GM12878 (cell line): ENCODE data around the gene CNTNAP5. TPM values are rescaled to one million over a fixed set of nuclear protein-coding genes. Genes with fewer than 3 reads are reported as not detected.

Experiments used
- ATAC-seq: fragments of 200-7000 bp; cut with Tn5 transposase; 3 replicates; pipeline ENCODE4 v1.9.1; 2020; ENCODE audit warnings: mild to moderate bottlenecking, moderate library complexity
- BruUV-seq: library from RNA; stranded (reverse); fragments of 400-500 nt; replicated peaks from 2 replicates; lab custom pipeline; 2021; lab: Mats Ljungman, UMichigan
- CTCF ChIA-PET: fragments of 300-600 bp; sonication (Branson Sonifier 250); formaldehyde crosslinking; extraction: SDS; loops from one replicate; lab custom pipeline; 2021; ENCODE audit warnings: inconsistent platforms; lab: Yijun Ruan, JAX
- POLR2A ChIA-PET: fragments of 350-600 bp; formaldehyde crosslinking; extraction: SDS; loops from one replicate; lab custom pipeline; 2021; ENCODE audit warnings: inconsistent platforms; lab: Charles Lee
- RAD21 ChIA-PET: fragments of 300-600 bp; sonication (Branson Sonifier 250); formaldehyde crosslinking; loops from one replicate; lab custom pipeline; 2023; ENCODE audit warnings: antibody characterized with exemption; ENCODE audit not compliant: unreplicated experiment; lab: Charles Lee
- SMC1A ChIA-PET: fragments of 300-600 bp; sonication (Branson Sonifier 250); formaldehyde crosslinking; loops from one replicate; lab custom pipeline; 2023; ENCODE audit not compliant: unreplicated experiment, uncharacterized antibody; lab: Charles Lee
- DNase-seq: peaks from one replicate; pipeline ENCODE4 v3.0.0-alpha.2; 2011; ENCODE audit warnings: low read depth, low spot score
- FAIRE-seq: peaks from 3 replicates; lab custom pipeline; 2011; peaks lifted over from hg19 to GRCh38; lab: Jason Lieb, UNC
- H2AFZ ChIP-seq: 2 replicates; pipeline ENCODE4 v1.6.0; 2011; ENCODE audit warnings: low read depth, low read length, control low read depth; ENCODE audit not compliant: control insufficient read depth
- H3K27ac ChIP-seq: 2 replicates; pipeline ENCODE4 v1.5.1; 2011; ENCODE audit warnings: control low read depth; ENCODE audit not compliant: control insufficient read depth, insufficient read depth
- H3K27me3 ChIP-seq, 2 experiments: replicated peaks in 1 of 2; 2 replicates each; pipeline versions ENCODE4 v1.6.0 to v1.6.1; 2011; ENCODE audit warnings: low read length in 1 of 2; ENCODE audit not compliant: control insufficient read depth in 2 of 2, insufficient read depth in 2 of 2
- H3K36me3 ChIP-seq, 2 experiments: 2 replicates each; pipeline ENCODE4 v1.5.1; 2011; ENCODE audit warnings: low read length in 1 of 2; ENCODE audit not compliant: control insufficient read depth in 2 of 2, insufficient read depth in 2 of 2
- H3K4me1 ChIP-seq: 2 replicates; pipeline ENCODE4 v1.6.1; 2011; ENCODE audit warnings: mild to moderate bottlenecking, low read length, moderate library complexity, mixed read lengths; ENCODE audit not compliant: control insufficient read depth, insufficient read depth
- H3K4me2 ChIP-seq: 2 replicates; pipeline ENCODE4 v1.6.0; 2011; ENCODE audit warnings: control low read depth; ENCODE audit not compliant: control insufficient read depth, insufficient read depth
- H3K4me3 ChIP-seq: fragments of 200-600 bp; sonication (generic); 2 replicates; pipeline ENCODE4 v1.5.1; 2016
- H3K79me2 ChIP-seq: 2 replicates; pipeline ENCODE4 v1.6.0; 2011; ENCODE audit warnings: low read length; ENCODE audit not compliant: control insufficient read depth, insufficient read depth
- H3K9ac ChIP-seq: 2 replicates; pipeline ENCODE4 v1.8.0; 2011; ENCODE audit warnings: low read length, control low read depth, mixed read lengths; ENCODE audit not compliant: control insufficient read depth, insufficient read depth
- H3K9me3 ChIP-seq: replicated peaks from 3 replicates; pipeline ENCODE4 v1.5.1; 2011; ENCODE audit warnings: mild to moderate bottlenecking, low read length; ENCODE audit not compliant: control insufficient read depth, insufficient read depth
- H4K20me1 ChIP-seq: 2 replicates; pipeline ENCODE4 v1.6.0; 2011; ENCODE audit not compliant: control insufficient read depth, insufficient read depth
- CBX5 ChIP-seq: sonication (generic); IDR thresholded peaks from 2 replicates; pipeline ENCODE4 v1.6.1; 2016; ENCODE audit warnings: low read depth, moderate library complexity, mild to moderate bottlenecking, inconsistent platforms
- ETV6 ChIP-seq, 2 experiments: fragments of 450-650 bp in 1 of 2; IDR thresholded peaks in 1 of 2; conservative IDR thresholded peaks in 1 of 2; 2 replicates each; pipeline ENCODE4 v1.6.1; 2014; ENCODE audit warnings: antibody characterized with exemption in 1 of 2, borderline replicate concordance in 1 of 2, low read depth in 1 of 2, mild to moderate bottlenecking in 1 of 2, moderate library complexity in 1 of 2
- GATAD2B ChIP-seq: fragments of 450-650 bp; conservative IDR thresholded peaks from 2 replicates; pipeline ENCODE4 v1.6.1; 2017; ENCODE audit warnings: low read depth, mild to moderate bottlenecking, moderate library complexity
- NBN ChIP-seq: fragments of 450-650 bp; IDR thresholded peaks from 2 replicates; pipeline ENCODE4 v1.6.1; 2016
- POLR2AphosphoS5 ChIP-seq: IDR thresholded peaks from 2 replicates; pipeline ENCODE4 v1.6.1; 2011; ENCODE audit warnings: mild to moderate bottlenecking, low read length, inconsistent platforms
- RELA ChIP-seq: fragments of 450-650 bp; IDR thresholded peaks from 2 replicates; pipeline ENCODE4 v1.8.0; 2014; ENCODE audit warnings: borderline replicate concordance; ENCODE audit not compliant: partially characterized antibody
- SMC3 ChIP-seq: IDR thresholded peaks from 2 replicates; pipeline ENCODE4 v1.6.1; 2011; ENCODE audit warnings: low read length, improper control_type of control experiment, borderline replicate concordance
- TARDBP ChIP-seq: IDR thresholded peaks from 2 replicates; pipeline ENCODE4 v1.6.1; 2016; ENCODE audit warnings: borderline replicate concordance
- ZNF207 ChIP-seq: fragments of 450-650 bp; IDR thresholded peaks from 2 replicates; pipeline ENCODE4 v1.6.1; 2014; ENCODE audit warnings: antibody characterized with exemption, mild to moderate bottlenecking, borderline replicate concordance
- ZNF217 ChIP-seq: fragments of 450-650 bp; IDR thresholded peaks from 2 replicates; pipeline ENCODE4 v1.6.1; 2017; ENCODE audit warnings: antibody characterized with exemption, mild to moderate bottlenecking
- ZNF24 ChIP-seq: fragments of 450-650 bp; IDR thresholded peaks from 2 replicates; pipeline ENCODE4 v1.6.1; 2017; ENCODE audit warnings: antibody characterized with exemption, mild to moderate bottlenecking
- ZNF384 ChIP-seq: IDR thresholded peaks from 2 replicates; pipeline ENCODE4 v1.6.1; 2012; ENCODE audit warnings: low read depth, mild to moderate bottlenecking, low read length, improper control_type of control experiment, borderline replicate concordance
- in situ Hi-C: fragments of 300-500 bp; cut with MboI; formaldehyde crosslinking; loops from 9 replicates; pipeline ENCODE4 v1.14.3; 2018; ENCODE audit warnings: mixed read lengths
- intact Hi-C: fragments of 100-400 bp; cut with micrococcal nuclease; formaldehyde crosslinking; loops from one replicate; pipeline ENCODE4 v1.14.2; 2022; ENCODE audit not compliant: unreplicated experiment
- polyA plus RNA-seq, 11 experiments: library from polyadenylated mRNA; depleted of rRNA in 4 of 11; unstranded in 6 of 11; stranded (reverse) in 5 of 11; fragments of >200 nt; fragmentation: Nextera tagmentation in 4 of 11; fragmentation: Illumina TruSeq in 1 of 11; extraction: Ambion mirVana in 4 of 11; extraction: Trizol in 1 of 11; gene quantifications; 1 replicate in 1 of 11; 2 replicates in 10 of 11; pipeline versions ENCODE4 v1.2.1 to v1.2.3, GENCODE V29; 2011 to 2016; ENCODE audit warnings: inconsistent platforms in 2 of 11, missing spikeins in 2 of 11, low read depth in 1 of 11
- total RNA-seq, 4 experiments: library from RNA; depleted of rRNA in 3 of 4; stranded (reverse); fragments of >200 nt in 3 of 4; fragmentation: Illumina TruSeq in 1 of 4; extraction: Trizol in 1 of 4; gene quantifications; 2 replicates each; pipeline versions ENCODE4 v1.2.1 to v1.2.3, GENCODE V29; 2013 to 2021
- TF ChIP-seq, protein P1 (sequence below): fragments of 450-650 bp; IDR thresholded peaks from 2 replicates; pipeline ENCODE4 v1.6.1; 2017; ENCODE audit warnings: borderline replicate concordance
- TF ChIP-seq, protein P2 (sequence below): fragments of 450-650 bp; IDR thresholded peaks from 2 replicates; pipeline ENCODE4 v1.6.1; 2017; ENCODE audit warnings: mild to moderate bottlenecking, moderate library complexity
- TF ChIP-seq, protein P3 (sequence below): fragments of 450-650 bp; IDR thresholded peaks from 2 replicates; pipeline ENCODE4 v1.6.1; 2018; ENCODE audit warnings: mild to moderate bottlenecking, low read depth, moderate library complexity; ENCODE audit not compliant: partially characterized antibody
- TF ChIP-seq, protein P4 (sequence below): IDR thresholded peaks from 2 replicates; pipeline ENCODE4 v1.6.1; 2011; ENCODE audit warnings: borderline replicate concordance, low read depth, mild to moderate bottlenecking, moderate library complexity, low read length; ENCODE audit not compliant: insufficient read depth, poor library complexity, severe bottlenecking

CNTNAP5 gene
- total and polyA plus RNA-seq, 10 of the 15 experiments (the other 5 are each of a cell fraction or from before 2014, with no cell fraction given) = not detected

DNA sequence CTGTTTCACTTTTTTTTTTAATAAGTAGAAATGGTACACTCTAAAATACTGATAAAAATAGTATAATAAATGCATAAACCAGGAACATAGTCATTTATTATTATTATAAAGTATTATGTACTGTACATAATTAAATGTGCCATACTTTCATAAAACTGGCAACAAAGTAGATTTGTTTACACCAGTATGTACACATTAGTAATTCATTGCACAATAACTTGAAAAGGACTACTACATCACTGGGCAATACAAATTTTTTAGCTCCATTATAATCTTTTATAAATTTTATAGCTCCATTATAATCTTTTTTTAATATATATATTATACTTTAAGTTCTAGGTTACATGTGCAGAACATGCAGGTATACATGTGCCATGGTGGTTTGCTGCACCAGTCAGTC is 636.5 kb downstream of the CNTNAP5 start:
- SMC1A ChIA-PET = interaction anchor here (0.6 to 1.6 kb wide), 2 partner anchors 13 to 33 kb away, joined by 3 read pairs; no protein-coding TSS in a partner anchor
- no peak overlapping the region for H3K9ac ChIP-seq
- CTCF ChIA-PET = no interaction called here
- no peak for ATAC-seq
- no peak overlapping the region for H2AFZ ChIP-seq
- H3K4me2 ChIP-seq = no peak overlapping the region
- RAD21 ChIA-PET = no interaction called here
- intact Hi-C loops = no loop called here
- in situ Hi-C loops = no loop called here
- no peaks in the 10 kb centered on the region for H3K36me3 ChIP-seq
- BruUV-seq = no TSS peak
- H3K4me3 ChIP-seq = no peak overlapping the region
- TF ChIP-seq ZNF24 (no peak), ZNF207 (no peak), TARDBP (no peak), GATAD2B (no peak), RELA (no peak), ETV6 (conservative IDR thresholded peaks at IDR 0.05 in 1 of 2, IDR thresholded peaks at IDR 0.05 in 1 of 2; ENCODE audit: borderline replicate concordance in 1 of 2, low read depth in 1 of 2) (no peak), SMC3 (no peak), CBX5 (no peak), ZNF384 (no peak), NBN (no peak), POLR2AphosphoS5 (no peak), ZNF217 (no peak)
- TF ChIP-seq, protein P1, sequence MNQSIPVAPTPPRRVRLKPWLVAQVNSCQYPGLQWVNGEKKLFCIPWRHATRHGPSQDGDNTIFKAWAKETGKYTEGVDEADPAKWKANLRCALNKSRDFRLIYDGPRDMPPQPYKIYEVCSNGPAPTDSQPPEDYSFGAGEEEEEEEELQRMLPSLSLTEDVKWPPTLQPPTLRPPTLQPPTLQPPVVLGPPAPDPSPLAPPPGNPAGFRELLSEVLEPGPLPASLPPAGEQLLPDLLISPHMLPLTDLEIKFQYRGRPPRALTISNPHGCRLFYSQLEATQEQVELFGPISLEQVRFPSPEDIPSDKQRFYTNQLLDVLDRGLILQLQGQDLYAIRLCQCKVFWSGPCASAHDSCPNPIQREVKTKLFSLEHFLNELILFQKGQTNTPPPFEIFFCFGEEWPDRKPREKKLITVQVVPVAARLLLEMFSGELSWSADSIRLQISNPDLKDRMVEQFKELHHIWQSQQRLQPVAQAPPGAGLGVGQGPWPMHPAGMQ = no peak
- TF ChIP-seq, protein P2, sequence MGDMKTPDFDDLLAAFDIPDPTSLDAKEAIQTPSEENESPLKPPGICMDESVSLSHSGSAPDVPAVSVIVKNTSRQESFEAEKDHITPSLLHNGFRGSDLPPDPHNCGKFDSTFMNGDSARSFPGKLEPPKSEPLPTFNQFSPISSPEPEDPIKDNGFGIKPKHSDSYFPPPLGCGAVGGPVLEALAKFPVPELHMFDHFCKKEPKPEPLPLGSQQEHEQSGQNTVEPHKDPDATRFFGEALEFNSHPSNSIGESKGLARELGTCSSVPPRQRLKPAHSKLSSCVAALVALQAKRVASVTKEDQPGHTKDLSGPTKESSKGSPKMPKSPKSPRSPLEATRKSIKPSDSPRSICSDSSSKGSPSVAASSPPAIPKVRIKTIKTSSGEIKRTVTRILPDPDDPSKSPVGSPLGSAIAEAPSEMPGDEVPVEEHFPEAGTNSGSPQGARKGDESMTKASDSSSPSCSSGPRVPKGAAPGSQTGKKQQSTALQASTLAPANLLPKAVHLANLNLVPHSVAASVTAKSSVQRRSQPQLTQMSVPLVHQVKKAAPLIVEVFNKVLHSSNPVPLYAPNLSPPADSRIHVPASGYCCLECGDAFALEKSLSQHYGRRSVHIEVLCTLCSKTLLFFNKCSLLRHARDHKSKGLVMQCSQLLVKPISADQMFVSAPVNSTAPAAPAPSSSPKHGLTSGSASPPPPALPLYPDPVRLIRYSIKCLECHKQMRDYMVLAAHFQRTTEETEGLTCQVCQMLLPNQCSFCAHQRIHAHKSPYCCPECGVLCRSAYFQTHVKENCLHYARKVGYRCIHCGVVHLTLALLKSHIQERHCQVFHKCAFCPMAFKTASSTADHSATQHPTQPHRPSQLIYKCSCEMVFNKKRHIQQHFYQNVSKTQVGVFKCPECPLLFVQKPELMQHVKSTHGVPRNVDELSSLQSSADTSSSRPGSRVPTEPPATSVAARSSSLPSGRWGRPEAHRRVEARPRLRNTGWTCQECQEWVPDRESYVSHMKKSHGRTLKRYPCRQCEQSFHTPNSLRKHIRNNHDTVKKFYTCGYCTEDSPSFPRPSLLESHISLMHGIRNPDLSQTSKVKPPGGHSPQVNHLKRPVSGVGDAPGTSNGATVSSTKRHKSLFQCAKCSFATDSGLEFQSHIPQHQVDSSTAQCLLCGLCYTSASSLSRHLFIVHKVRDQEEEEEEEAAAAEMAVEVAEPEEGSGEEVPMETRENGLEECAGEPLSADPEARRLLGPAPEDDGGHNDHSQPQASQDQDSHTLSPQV = no peak
- TF ChIP-seq, protein P3, sequence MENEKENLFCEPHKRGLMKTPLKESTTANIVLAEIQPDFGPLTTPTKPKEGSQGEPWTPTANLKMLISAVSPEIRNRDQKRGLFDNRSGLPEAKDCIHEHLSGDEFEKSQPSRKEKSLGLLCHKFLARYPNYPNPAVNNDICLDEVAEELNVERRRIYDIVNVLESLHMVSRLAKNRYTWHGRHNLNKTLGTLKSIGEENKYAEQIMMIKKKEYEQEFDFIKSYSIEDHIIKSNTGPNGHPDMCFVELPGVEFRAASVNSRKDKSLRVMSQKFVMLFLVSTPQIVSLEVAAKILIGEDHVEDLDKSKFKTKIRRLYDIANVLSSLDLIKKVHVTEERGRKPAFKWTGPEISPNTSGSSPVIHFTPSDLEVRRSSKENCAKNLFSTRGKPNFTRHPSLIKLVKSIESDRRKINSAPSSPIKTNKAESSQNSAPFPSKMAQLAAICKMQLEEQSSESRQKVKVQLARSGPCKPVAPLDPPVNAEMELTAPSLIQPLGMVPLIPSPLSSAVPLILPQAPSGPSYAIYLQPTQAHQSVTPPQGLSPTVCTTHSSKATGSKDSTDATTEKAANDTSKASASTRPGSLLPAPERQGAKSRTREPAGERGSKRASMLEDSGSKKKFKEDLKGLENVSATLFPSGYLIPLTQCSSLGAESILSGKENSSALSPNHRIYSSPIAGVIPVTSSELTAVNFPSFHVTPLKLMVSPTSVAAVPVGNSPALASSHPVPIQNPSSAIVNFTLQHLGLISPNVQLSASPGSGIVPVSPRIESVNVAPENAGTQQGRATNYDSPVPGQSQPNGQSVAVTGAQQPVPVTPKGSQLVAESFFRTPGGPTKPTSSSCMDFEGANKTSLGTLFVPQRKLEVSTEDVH = no peak
- TF ChIP-seq, protein P4, sequence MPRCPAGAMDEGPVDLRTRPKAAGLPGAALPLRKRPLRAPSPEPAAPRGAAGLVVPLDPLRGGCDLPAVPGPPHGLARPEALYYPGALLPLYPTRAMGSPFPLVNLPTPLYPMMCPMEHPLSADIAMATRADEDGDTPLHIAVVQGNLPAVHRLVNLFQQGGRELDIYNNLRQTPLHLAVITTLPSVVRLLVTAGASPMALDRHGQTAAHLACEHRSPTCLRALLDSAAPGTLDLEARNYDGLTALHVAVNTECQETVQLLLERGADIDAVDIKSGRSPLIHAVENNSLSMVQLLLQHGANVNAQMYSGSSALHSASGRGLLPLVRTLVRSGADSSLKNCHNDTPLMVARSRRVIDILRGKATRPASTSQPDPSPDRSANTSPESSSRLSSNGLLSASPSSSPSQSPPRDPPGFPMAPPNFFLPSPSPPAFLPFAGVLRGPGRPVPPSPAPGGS = no peak
- TF ChIP-seq, all 136 proteins: peak for 0
- H3K79me2 ChIP-seq = no peaks in the 10 kb centered on the region
- no peaks in the 10 kb centered on the region for H3K9me3 ChIP-seq
- no peak for FAIRE-seq
- no peak overlapping the region for H3K27ac ChIP-seq
- H3K4me1 ChIP-seq = no peaks in the 10 kb centered on the region
- no peak for DNase-seq
- no peaks in the 10 kb centered on the region for H4K20me1 ChIP-seq
- POLR2A ChIA-PET = no interaction called here
- no peaks in the 10 kb centered on the region for H3K27me3 ChIP-seq
